GM19455 (cell line): ENCODE data around the gene SLC24A3.
"Not testable (repeated sequence)": the region's sequence is repeated elsewhere in the genome, so short reads cannot be mapped to it uniquely, and the experiment has no call there.

Source experiments
- ATAC-seq: cut with Tn5 transposase; IDR thresholded peaks from one replicate; pipeline ENCODE4 v1.9.1; 2021; ENCODE audit not compliant: unreplicated experiment

The SLC24A3 gene

GRCh38 chr20:19659448-19659847, 447.0 kb downstream of the SLC24A3 start:
- ATAC-seq: no peak

GRCh38 chr20:19660808-19661378, 448.5 kb downstream of the SLC24A3 start:
- ATAC-seq: no peak

- ATAC-seq: peak; percentile 38
Measured at GRCh38 chr20:19661717-19662636, 449.5 kb downstream of the SLC24A3 start.

- ATAC-seq: no peak
Measured at GRCh38 chr20:19662637-19662995, 450.2 kb downstream of the SLC24A3 start.

GRCh38 chr20:19668418-19668817, 456.0 kb downstream of the SLC24A3 start:
- ATAC-seq: no peak

GRCh38 chr20:19670829-19671228, 458.4 kb downstream of the SLC24A3 start:
- ATAC-seq: no peak

GRCh38 chr20:19671374-19671773, 458.9 kb downstream of the SLC24A3 start:
- ATAC-seq: no peak

- ATAC-seq: no peak
Measured at GRCh38 chr20:19672498-19672897, 460.1 kb downstream of the SLC24A3 start.

- ATAC-seq: no peak
Measured at GRCh38 chr20:19673575-19673974, 461.1 kb downstream of the SLC24A3 start.

- no peak for ATAC-seq
Measured at GRCh38 chr20:19676202-19676601, 463.8 kb downstream of the SLC24A3 start.

- ATAC-seq: no peak
Measured at GRCh38 chr20:19677336-19677735, 464.9 kb downstream of the SLC24A3 start.

- not testable (repeated sequence) for ATAC-seq
Measured at GRCh38 chr20:19678591-19678990, 466.1 kb downstream of the SLC24A3 start.

- no peak for ATAC-seq
Measured at GRCh38 chr20:19679900-19680495, 467.6 kb downstream of the SLC24A3 start.

GRCh38 chr20:19682249-19682648, 469.8 kb downstream of the SLC24A3 start:
- no peak for ATAC-seq

- ATAC-seq: no peak
Measured at GRCh38 chr20:19683188-19683587, 470.7 kb downstream of the SLC24A3 start.

- ATAC-seq: no peak
Measured at GRCh38 chr20:19683822-19684221, 471.4 kb downstream of the SLC24A3 start.

GRCh38 chr20:19688031-19688806, 475.8 kb downstream of the SLC24A3 start:
- ATAC-seq: no peak

- no peak for ATAC-seq
Measured at GRCh38 chr20:19690462-19690861, 478.0 kb downstream of the SLC24A3 start.

- ATAC-seq: no peak
Measured at GRCh38 chr20:19691125-19691524, 478.7 kb downstream of the SLC24A3 start.

GRCh38 chr20:19692100-19692499, 479.7 kb downstream of the SLC24A3 start:
- no peak for ATAC-seq

GRCh38 chr20:19692685-19693119, 480.3 kb downstream of the SLC24A3 start:
- no peak for ATAC-seq
